Gastroesophageal sphincter (tissue), 4 donors: ENCODE measurements around the gene DPEP3. TPM values are rescaled to one million over a fixed set of nuclear protein-coding genes. Genes with fewer than 3 reads are reported as not detected.
"Not testable (repeated sequence)": the region's sequence is repeated elsewhere in the genome, so short reads cannot be mapped to it uniquely, and the experiment has no call there.

Experiments used
- ATAC-seq: fragments of 150-250 bp; one replicate; pipeline ENCODE4 v1.9.1; 2016; ENCODE audit warnings: mild to moderate bottlenecking, moderate library complexity
- H3K27ac ChIP-seq, 4 donors: fragments of 200-600 bp; sonication (generic) in 3 of 4; 1 replicate in 3 of 4; 2 replicates in 1 of 4; pipeline ENCODE4 v1.5.1; 2016 to 2019
- H3K27me3 ChIP-seq: fragments of 200-600 bp; sonication (generic); one replicate; pipeline ENCODE4 v1.5.1; 2019
- H3K36me3 ChIP-seq, 2 donors: fragments of 200-600 bp; sonication (generic); one replicate each; pipeline ENCODE4 v1.5.1; 2019; ENCODE audit warnings: control low read depth in 1 of 2
- H3K4me1 ChIP-seq, 3 donors: fragments of 200-600 bp; sonication (generic); 1 replicate in 2 of 3; 2 replicates in 1 of 3; pipeline ENCODE4 v1.5.1; 2016 to 2019; ENCODE audit warnings: control low read depth in 2 of 3
- H3K4me3 ChIP-seq, 2 donors: fragments of 200-600 bp; sonication (generic); one replicate each; pipeline ENCODE4 v1.5.1; 2019; ENCODE audit warnings: mild to moderate bottlenecking in 1 of 2, moderate library complexity in 1 of 2
- H3K9me3 ChIP-seq, 3 donors: fragments of 200-600 bp; sonication (generic); one replicate each; pipeline ENCODE4 v1.5.1; 2017 to 2019; ENCODE audit warnings: control low read depth in 2 of 3
- CTCF ChIP-seq, 4 experiments: fragments of 200-600 bp in 2 of 4; fragments of 450-650 bp in 2 of 4; sonication (generic) in 1 of 4; IDR thresholded peaks; one replicate each; pipeline ENCODE4 v1.5.1; 2017 to 2019; ENCODE audit warnings: antibody characterized with exemption in 4 of 4, mild to moderate bottlenecking in 2 of 4, moderate library complexity in 2 of 4
- EP300 ChIP-seq: sonication (generic); formaldehyde crosslinking; IDR thresholded peaks from one replicate; pipeline ENCODE4 v1.6.1; 2017; ENCODE audit warnings: antibody characterized with exemption, mild to moderate bottlenecking
- POLR2A ChIP-seq, 2 donors: fragments of 450-650 bp; IDR thresholded peaks; one replicate each; pipeline ENCODE4 v1.6.1; 2017; ENCODE audit warnings: antibody characterized with exemption in 2 of 2, mild to moderate bottlenecking in 2 of 2, moderate library complexity in 1 of 2
- POLR2AphosphoS5 ChIP-seq: sonication (generic); formaldehyde crosslinking; IDR thresholded peaks from one replicate; pipeline ENCODE4 v1.6.1; 2017; ENCODE audit warnings: antibody characterized with exemption
- WGBS, 2 donors: methylation state at CpG; one replicate each; pipeline ENCODE4 v1.1.5; 2018; ENCODE audit warnings: low coverage in 1 of 2; 5-methylcytosine and 5-hydroxymethylcytosine counted together
- total RNA-seq, 4 donors: library from RNA; depleted of rRNA; stranded (reverse); fragments of >200 nt; gene quantifications; one replicate each; pipeline ENCODE4 v1.1.0, GENCODE V29; 2016

The DPEP3 gene
- total RNA-seq, 4 donors from 2014 or later: 1.4 TPM; not detected in 3

GRCh38 chr16:68021490-68021889, 41.2 kb upstream of the DPEP3 start:
- TF ChIP-seq POLR2A (IDR thresholded peaks at IDR 0.05) (no peak), CTCF (IDR thresholded peaks at IDR 0.05) (no peak), EP300 (no peak), POLR2AphosphoS5 (no peak)
- H3K4me1 ChIP-seq: peaks cover 0 to 31% (median 22%) of the 10 kb centered on the region in 3 donors
- 90% methylated on average over 10 of the region's 10 CpGs; no CpG with 5 or more reads in 1 of the 2 donors for WGBS, 2 donors
- H3K4me3 ChIP-seq: peak overlapping the region in 1 of 2 donors; percentile 67
- peaks cover 0 to 17% of the 10 kb centered on the region in 2 donors for H3K36me3 ChIP-seq
- ATAC-seq: no peak
- H3K27me3 ChIP-seq: no peaks in the 10 kb centered on the region
- no peak overlapping the region for H3K27ac ChIP-seq
- H3K9me3 ChIP-seq: no peaks in the 10 kb centered on the region

GRCh38 chr16:68019167-68019680, 38.9 kb upstream of the DPEP3 start:
- peaks cover 0 to 10% of the 10 kb centered on the region in 2 donors for H3K36me3 ChIP-seq
- WGBS, 2 donors: 57 to 74% methylated on average over 1 to 7 of the region's 8 CpGs
- H3K27me3 ChIP-seq: no peaks in the 10 kb centered on the region
- TF ChIP-seq CTCF (IDR thresholded peaks at IDR 0.05) (no peak), POLR2A (IDR thresholded peaks at IDR 0.05) (no peak), EP300 (no peak)
- no peak overlapping the region for H3K27ac ChIP-seq
- H3K4me1 ChIP-seq: peaks cover 0 to 28% (median 21%) of the 10 kb centered on the region in 3 donors
- H3K4me3 ChIP-seq: no peak overlapping the region
- no peak for ATAC-seq
- H3K9me3 ChIP-seq: no peaks in the 10 kb centered on the region

GRCh38 chr16:68015681-68016080, 35.4 kb upstream of the DPEP3 start, which contains the start of gene DPEP2NB:
DPEP2NB (minus strand) TSS chr16:68015911; CDS start chr16:68015770, 141 bp downstream.
- no peak for ATAC-seq
- H3K4me1 ChIP-seq: no peaks in the 10 kb centered on the region
- no peak within 1 kb of the TSS for H3K4me3 ChIP-seq
- no peaks in the 10 kb centered on the region for H3K36me3 ChIP-seq
- peaks cover 7% of the 10 kb centered on the region for H3K27me3 ChIP-seq
- no peak within 1 kb of the TSS for H3K27ac ChIP-seq
- no peaks in the 10 kb centered on the region for H3K9me3 ChIP-seq
- TF ChIP-seq POLR2A (IDR thresholded peaks at IDR 0.05) (no peak), CTCF (IDR thresholded peaks at IDR 0.05) (no peak), POLR2AphosphoS5 (no peak), EP300 (no peak)
- 81 to 100% methylated on average over 2 to 3 of the region's 5 CpGs for WGBS, 2 donors

GRCh38 chr16:68013440-68013839, 33.1 kb upstream of the DPEP3 start:
- no peak overlapping the region for H3K27ac ChIP-seq
- H3K27me3 ChIP-seq: peaks cover 7% of the 10 kb centered on the region
- no peak for ATAC-seq
- H3K36me3 ChIP-seq: no peaks in the 10 kb centered on the region
- no peaks in the 10 kb centered on the region for H3K9me3 ChIP-seq
- H3K4me1 ChIP-seq: no peaks in the 10 kb centered on the region
- no peak for TF ChIP-seq CTCF (IDR thresholded peaks at IDR 0.05)
- TF ChIP-seq POLR2A (IDR thresholded peaks at IDR 0.05): no peak
- TF ChIP-seq EP300: no peak
- no peak for TF ChIP-seq POLR2AphosphoS5
- 56 to 60% methylated on average over 1 of the region's 1 CpG for WGBS, 2 donors
- no peak overlapping the region for H3K4me3 ChIP-seq

GRCh38 chr16:68009872-68010271, 29.6 kb upstream of the DPEP3 start:
- H3K4me1 ChIP-seq, H3K36me3 ChIP-seq, H3K4me3 ChIP-seq, H3K27ac ChIP-seq, H3K9me3 ChIP-seq, H3K27me3 ChIP-seq, ATAC-seq: not testable (repeated sequence)
- 74 to 86% methylated on average over 2 to 3 of the region's 4 CpGs for WGBS, 2 donors
